Adipocyte (in vitro differentiated cells): ENCODE results near the gene SPATA45.
"Not testable (repeated sequence)": the region's sequence is repeated elsewhere in the genome, so short reads cannot be mapped to it uniquely, and the experiment has no call there.

Experiments
- DNase-seq: peaks from one replicate; pipeline ENCODE4 v3.0.0-alpha.2; 2015; ENCODE audit warnings: low read depth
- H3K27me3 ChIP-seq: replicated peaks from 2 replicates; pipeline ENCODE4 v1.7.0; 2013; ENCODE audit warnings: mild to moderate bottlenecking, low read length, moderate library complexity; ENCODE audit not compliant: control insufficient read depth, insufficient read depth
- H3K36me3 ChIP-seq: 2 replicates; pipeline ENCODE4 v1.7.0; 2013; ENCODE audit warnings: low read length, mild to moderate bottlenecking, moderate library complexity; ENCODE audit not compliant: control insufficient read depth, insufficient read depth, severe bottlenecking
- H3K4me1 ChIP-seq: 2 replicates; pipeline ENCODE4 v1.7.0; 2013; ENCODE audit warnings: mild to moderate bottlenecking, low read length, moderate library complexity; ENCODE audit not compliant: control insufficient read depth, insufficient read depth
- H3K4me3 ChIP-seq: 2 replicates; pipeline ENCODE4 v1.7.0; 2013; ENCODE audit warnings: mild to moderate bottlenecking, low read length, moderate library complexity
- H3K9ac ChIP-seq: 2 replicates; pipeline ENCODE4 v1.7.0; 2013; ENCODE audit warnings: mild to moderate bottlenecking, low read length, moderate library complexity
- H3K9me3 ChIP-seq: 2 replicates; pipeline ENCODE4 v1.7.0; 2013; ENCODE audit warnings: mild to moderate bottlenecking, low read length, moderate library complexity; ENCODE audit not compliant: control insufficient read depth

Gene SPATA45

GRCh38 chr1:212860713-212861581 lies 13.5 kb upstream of the SPATA45 start:
- Histone ChIP-seq H3K4me3 (peak overlapping the region; percentile 96), H3K4me1 (peaks cover 21% of the 10 kb centered on the region), H3K27me3 (no peaks in the 10 kb centered on the region), H3K9me3 (no peaks in the 10 kb centered on the region), H3K36me3 (peaks cover 5% of the 10 kb centered on the region), H3K9ac (no peak overlapping the region)
- no peak for DNase-seq

- peaks cover 21% of the 10 kb centered on the region for H3K4me1 ChIP-seq
- no peaks in the 10 kb centered on the region for H3K27me3 ChIP-seq
- no peaks in the 10 kb centered on the region for H3K36me3 ChIP-seq
- H3K4me3 ChIP-seq: peak overlapping the region; percentile 96
- H3K9ac ChIP-seq: peak overlapping the region; percentile 88
- H3K9me3 ChIP-seq: no peaks in the 10 kb centered on the region
- peak; percentile 60 for DNase-seq
These were observed 11.2 kb upstream of the SPATA45 start for GRCh38 chr1:212858461-212859265.

- H3K4me3 ChIP-seq: peak within 1 kb of the TSS; percentile 96
- H3K9me3 ChIP-seq: no peaks in the 10 kb centered on the region
- H3K9ac ChIP-seq: peak within 1 kb of the TSS; percentile 88
- no peaks in the 10 kb centered on the region for H3K36me3 ChIP-seq
- peaks cover 21% of the 10 kb centered on the region for H3K4me1 ChIP-seq
- no peaks in the 10 kb centered on the region for H3K27me3 ChIP-seq
- peak; percentile 99 for DNase-seq
These were observed 10.6 kb upstream of the SPATA45 start, which contains the start of gene FLVCR1 for GRCh38 chr1:212857992-212858460. Gene FLVCR1, plus strand, starts transcription at chr1:212858275. Its CDS starts 178 bp downstream, at chr1:212858453.

- DNase-seq: no peak
- H3K4me1 ChIP-seq: peaks cover 21% of the 10 kb centered on the region
- H3K9me3 ChIP-seq: no peaks in the 10 kb centered on the region
- peak overlapping the region; percentile 88 for H3K9ac ChIP-seq
- H3K4me3 ChIP-seq: peak overlapping the region; percentile 96
- no peaks in the 10 kb centered on the region for H3K27me3 ChIP-seq
- H3K36me3 ChIP-seq: no peaks in the 10 kb centered on the region
These were observed 9.3 kb upstream of the SPATA45 start for GRCh38 chr1:212856755-212857154.

- Histone ChIP-seq H3K4me1 (peaks cover 9% of the 10 kb centered on the region), H3K36me3 (no peaks in the 10 kb centered on the region), H3K4me3 (no peak overlapping the region), H3K27me3 (no peaks in the 10 kb centered on the region), H3K9ac (no peak overlapping the region), H3K9me3 (no peaks in the 10 kb centered on the region)
- DNase-seq: no peak
These were observed 6.2 kb upstream of the SPATA45 start for GRCh38 chr1:212853658-212854057.

GRCh38 chr1:212852105-212852688 lies 4.7 kb upstream of the SPATA45 start:
- DNase-seq: no peak
- H3K9ac ChIP-seq: no peak overlapping the region
- no peaks in the 10 kb centered on the region for H3K27me3 ChIP-seq
- no peak overlapping the region for H3K4me3 ChIP-seq
- peaks cover 7% of the 10 kb centered on the region for H3K4me1 ChIP-seq
- H3K9me3 ChIP-seq: no peaks in the 10 kb centered on the region
- no peaks in the 10 kb centered on the region for H3K36me3 ChIP-seq

- not testable (repeated sequence) for H3K9me3 ChIP-seq, DNase-seq, H3K4me3 ChIP-seq, H3K9ac ChIP-seq, H3K4me1 ChIP-seq, H3K36me3 ChIP-seq, H3K27me3 ChIP-seq
These were observed 2.9 kb downstream of the SPATA45 start for GRCh38 chr1:212844521-212844920.

- Histone ChIP-seq H3K36me3 (no peaks in the 10 kb centered on the region), H3K9ac (no peak overlapping the region), H3K9me3 (no peaks in the 10 kb centered on the region), H3K4me1 (no peaks in the 10 kb centered on the region), H3K4me3 (no peak overlapping the region), H3K27me3 (no peaks in the 10 kb centered on the region)
- no peak for DNase-seq
These were observed 9.3 kb downstream of the SPATA45 start for GRCh38 chr1:212838145-212838544.

GRCh38 chr1:212833211-212834207 lies 13.9 kb downstream of the SPATA45 start:
- not testable (repeated sequence) for H3K36me3 ChIP-seq

GRCh38 chr1:212828395-212828794 lies 19.1 kb downstream of the SPATA45 start:
- no peak for DNase-seq
- Histone ChIP-seq H3K9me3 (peaks cover 19% of the 10 kb centered on the region), H3K36me3 (no peaks in the 10 kb centered on the region), H3K9ac (no peak overlapping the region), H3K4me3 (no peak overlapping the region), H3K4me1 (no peaks in the 10 kb centered on the region), H3K27me3 (peaks cover 3% of the 10 kb centered on the region)

More at GRCh38 chr1:212833211-212834207, 13.9 kb downstream of the SPATA45 start:
- H3K9me3 ChIP-seq, H3K4me1 ChIP-seq, H3K27me3 ChIP-seq, DNase-seq, H3K4me3 ChIP-seq, H3K9ac ChIP-seq: not testable (repeated sequence)
